GM18951 (cell line): ENCODE data around the gene PRKN.

Source experiments
- POLR2A ChIP-seq: IDR thresholded peaks from 4 replicates; pipeline ENCODE4 v1.6.1; 2011; ENCODE audit warnings: mild to moderate bottlenecking; ENCODE audit not compliant: insufficient read length, insufficient read depth; ENCODE audit errors: extremely low read depth
- in situ Hi-C: fragments of 300-500 bp; cut with MboI; formaldehyde crosslinking; loops from one replicate; pipeline ENCODE4 v1.12.0; 2022; ENCODE audit warnings: low sequenced_read_pairs, mixed read lengths, inconsistent platforms; ENCODE audit not compliant: unreplicated experiment

Gene PRKN

GRCh38 chr6:161736781-161737292, 990.7 kb downstream of the PRKN start:
- no peak for TF ChIP-seq POLR2A
- in situ Hi-C loops: no loop called here

GRCh38 chr6:161736326-161736725, 991.2 kb downstream of the PRKN start:
- no peak for TF ChIP-seq POLR2A
- in situ Hi-C loops: no loop called here

GRCh38 chr6:161732594-161732993, 995.0 kb downstream of the PRKN start:
- in situ Hi-C loops: no loop called here
- TF ChIP-seq POLR2A: no peak

- in situ Hi-C loops: no loop called here
- no peak for TF ChIP-seq POLR2A
Observed at GRCh38 chr6:161727083-161727833, 1000.3 kb downstream of the PRKN start.

GRCh38 chr6:161722394-161722793, 1005.2 kb downstream of the PRKN start:
- in situ Hi-C loops: loop anchor here (25.0 kb wide), 1 partner anchor 310 kb away; no protein-coding TSS in a partner anchor
- no peak for TF ChIP-seq POLR2A

- no peak for TF ChIP-seq POLR2A
- in situ Hi-C loops: loop anchor here (25.0 kb wide), 1 partner anchor 309 kb away; no protein-coding TSS in a partner anchor
Observed at GRCh38 chr6:161721511-161721910, 1006.1 kb downstream of the PRKN start.

GRCh38 chr6:161716176-161716575, 1011.4 kb downstream of the PRKN start:
- in situ Hi-C loops: loop anchor here (25.0 kb wide), 1 partner anchor 304 kb away; no protein-coding TSS in a partner anchor
- no peak for TF ChIP-seq POLR2A

GRCh38 chr6:161711938-161712337, 1015.6 kb downstream of the PRKN start:
- in situ Hi-C loops: loop anchor here (25.0 kb wide), 1 partner anchor 300 kb away; no protein-coding TSS in a partner anchor
- no peak for TF ChIP-seq POLR2A

GRCh38 chr6:161711515-161711914, 1016.1 kb downstream of the PRKN start:
- TF ChIP-seq POLR2A: no peak
- in situ Hi-C loops: loop anchor here (25.0 kb wide), 1 partner anchor 299 kb away; no protein-coding TSS in a partner anchor

- in situ Hi-C loops: loop anchor here (25.0 kb wide), 1 partner anchor 298 kb away; no protein-coding TSS in a partner anchor
- no peak for TF ChIP-seq POLR2A
Observed at GRCh38 chr6:161710698-161711097, 1016.9 kb downstream of the PRKN start.

- in situ Hi-C loops: loop anchor here (25.0 kb wide), 1 partner anchor 289 kb away; no protein-coding TSS in a partner anchor
- no peak for TF ChIP-seq POLR2A
Observed at GRCh38 chr6:161701056-161701455, 1026.5 kb downstream of the PRKN start.

GRCh38 chr6:161696801-161697200, 1030.8 kb downstream of the PRKN start:
- in situ Hi-C loops: no loop called here
- TF ChIP-seq POLR2A: no peak

GRCh38 chr6:161694995-161695394, 1032.6 kb downstream of the PRKN start:
- TF ChIP-seq POLR2A: no peak
- in situ Hi-C loops: no loop called here

GRCh38 chr6:161686655-161687054, 1040.9 kb downstream of the PRKN start:
- in situ Hi-C loops: no loop called here
- TF ChIP-seq POLR2A: no peak

- TF ChIP-seq POLR2A: no peak
- in situ Hi-C loops: no loop called here
Observed at GRCh38 chr6:161684731-161685475, 1042.7 kb downstream of the PRKN start.
